GM12801 (cell line): ENCODE measurements around the gene PHF21B.

Source experiments
- CTCF ChIP-seq: IDR thresholded peaks from one replicate; pipeline ENCODE4 v1.5.1; 2011; ENCODE audit warnings: control low read depth; ENCODE audit not compliant: insufficient read length; ENCODE audit errors: extremely low read depth

PHF21B gene

GRCh38 chr22:44965171-44965570 is 44.6 kb downstream of the PHF21B start:
- no peak for TF ChIP-seq CTCF

GRCh38 chr22:44964722-44965078 is 45.1 kb downstream of the PHF21B start:
- no peak for TF ChIP-seq CTCF

GRCh38 chr22:44963832-44964721 is 45.7 kb downstream of the PHF21B start:
- no peak for TF ChIP-seq CTCF

GRCh38 chr22:44962741-44963454 is 46.9 kb downstream of the PHF21B start:
- no peak for TF ChIP-seq CTCF

- TF ChIP-seq CTCF, result no peak
These were observed 52.7 kb downstream of the PHF21B start for GRCh38 chr22:44956840-44957767.

- TF ChIP-seq CTCF, result no peak
These were observed 54.7 kb downstream of the PHF21B start for GRCh38 chr22:44955102-44955501.

- TF ChIP-seq CTCF, result no peak
These were observed 55.7 kb downstream of the PHF21B start for GRCh38 chr22:44954149-44954548.
